Measurements from ENCODE around the gene ZSWIM8. TPM values are rescaled to one million over a fixed set of nuclear protein-coding genes. Genes with fewer than 3 reads are reported as not detected.

ZSWIM8 gene
- total and polyA plus RNA-seq, 2 donors (not counting 1 experiment from before 2014, with no cell fraction given): 37.9 to 60.9 TPM

- Histone ChIP-seq H3K4me1 (ENCODE audit: control insufficient read depth, extremely low read depth, insufficient read depth, low read length) (no peaks in the 10 kb centered on the region), H3K4me3 (replicated peaks in 1 of 4; ENCODE audit: control extremely low read depth in 1 of 4, insufficient read depth in 1 of 4, low read depth in 3 of 4, low read length in 4 of 4) (no peak overlapping the region), H3K79me2 (ENCODE audit: control insufficient read depth, insufficient read depth, low read length) (peaks cover 4% of the 10 kb centered on the region), H3K4me2 (ENCODE audit: extremely low read depth, insufficient read depth, low read length) (no peak overlapping the region), H3K36me3 (ENCODE audit: control insufficient read depth, insufficient read depth, low read length) (peaks cover 21% of the 10 kb centered on the region), H3K9me3 (ENCODE audit: control insufficient read depth, insufficient read depth, low read depth, low read length) (no peaks in the 10 kb centered on the region), H4K20me1 (ENCODE audit: control insufficient read depth, extremely low read depth, insufficient read depth, low read length) (no peaks in the 10 kb centered on the region), H3K27me3 (ENCODE audit: control insufficient read depth, insufficient read depth, low read length) (no peaks in the 10 kb centered on the region), H3K27ac (ENCODE audit: insufficient read depth, low read length) (no peak overlapping the region), H2AFZ (ENCODE audit: low read length) (no peak overlapping the region), H3K9ac (ENCODE audit: insufficient read depth, low read length) (no peak overlapping the region)
- no peak for DNase-seq (ENCODE audit: low read depth in 2 of 2)
- no peak for TF ChIP-seq CTCF (conservative IDR thresholded peaks at IDR 0.05 in 1 of 2, IDR thresholded peaks at IDR 0.05 in 1 of 2; ENCODE audit: low read depth in 1 of 2, low read length in 2 of 2)
- no peak for TF ChIP-seq EZH2 (IDR thresholded peaks at IDR 0.05; ENCODE audit: low read length, missing control alignments)
These were observed 21.0 kb downstream of the ZSWIM8 start for GRCh38 chr10:73806176-73806950.

GRCh38 chr10:73807471-73807870 lies 22.1 kb downstream of the ZSWIM8 start:
- H3K4me1 ChIP-seq (ENCODE audit: control insufficient read depth, extremely low read depth, insufficient read depth, low read length): no peaks in the 10 kb centered on the region
- no peak for TF ChIP-seq EZH2 (IDR thresholded peaks at IDR 0.05; ENCODE audit: low read length, missing control alignments)
- no peak for TF ChIP-seq CTCF (conservative IDR thresholded peaks at IDR 0.05 in 1 of 2, IDR thresholded peaks at IDR 0.05 in 1 of 2; ENCODE audit: low read depth in 1 of 2, low read length in 2 of 2)
- peaks cover 4% of the 10 kb centered on the region for H3K79me2 ChIP-seq (ENCODE audit: control insufficient read depth, insufficient read depth, low read length)
- H2AFZ ChIP-seq (ENCODE audit: low read length): no peak overlapping the region
- peaks cover 17% of the 10 kb centered on the region for H3K36me3 ChIP-seq (ENCODE audit: control insufficient read depth, insufficient read depth, low read length)
- no peaks in the 10 kb centered on the region for H3K27me3 ChIP-seq (ENCODE audit: control insufficient read depth, insufficient read depth, low read length)
- H3K4me2 ChIP-seq (ENCODE audit: extremely low read depth, insufficient read depth, low read length): no peak overlapping the region
- H3K9me3 ChIP-seq (ENCODE audit: control insufficient read depth, insufficient read depth, low read depth, low read length): no peaks in the 10 kb centered on the region
- no peaks in the 10 kb centered on the region for H4K20me1 ChIP-seq (ENCODE audit: control insufficient read depth, extremely low read depth, insufficient read depth, low read length)
- H3K4me3 ChIP-seq (replicated peaks in 1 of 4; ENCODE audit: control extremely low read depth in 1 of 4, insufficient read depth in 1 of 4, low read depth in 3 of 4, low read length in 4 of 4): no peak overlapping the region
- H3K27ac ChIP-seq (ENCODE audit: insufficient read depth, low read length): no peak overlapping the region
- H3K9ac ChIP-seq (ENCODE audit: insufficient read depth, low read length): no peak overlapping the region
- DNase-seq (ENCODE audit: low read depth in 2 of 2): no peak

- H3K27me3 ChIP-seq (ENCODE audit: control insufficient read depth, insufficient read depth, low read length): no peaks in the 10 kb centered on the region
- no peak overlapping the region for H3K4me2 ChIP-seq (ENCODE audit: extremely low read depth, insufficient read depth, low read length)
- H3K36me3 ChIP-seq (ENCODE audit: control insufficient read depth, insufficient read depth, low read length): peaks cover 14% of the 10 kb centered on the region
- H3K79me2 ChIP-seq (ENCODE audit: control insufficient read depth, insufficient read depth, low read length): peaks cover 4% of the 10 kb centered on the region
- no peaks in the 10 kb centered on the region for H3K4me1 ChIP-seq (ENCODE audit: control insufficient read depth, extremely low read depth, insufficient read depth, low read length)
- H3K9me3 ChIP-seq (ENCODE audit: control insufficient read depth, insufficient read depth, low read depth, low read length): no peaks in the 10 kb centered on the region
- no peak overlapping the region for H2AFZ ChIP-seq (ENCODE audit: low read length)
- no peak overlapping the region for H3K27ac ChIP-seq (ENCODE audit: insufficient read depth, low read length)
- no peak for DNase-seq (ENCODE audit: low read depth in 2 of 2)
- no peak overlapping the region for H3K9ac ChIP-seq (ENCODE audit: insufficient read depth, low read length)
- TF ChIP-seq EZH2 (IDR thresholded peaks at IDR 0.05; ENCODE audit: low read length, missing control alignments) (no peak), CTCF (conservative IDR thresholded peaks at IDR 0.05 in 1 of 2, IDR thresholded peaks at IDR 0.05 in 1 of 2; ENCODE audit: low read depth in 1 of 2, low read length in 2 of 2) (no peak)
- H4K20me1 ChIP-seq (ENCODE audit: control insufficient read depth, extremely low read depth, insufficient read depth, low read length): no peaks in the 10 kb centered on the region
- no peak overlapping the region for H3K4me3 ChIP-seq (replicated peaks in 1 of 4; ENCODE audit: control extremely low read depth in 1 of 4, insufficient read depth in 1 of 4, low read depth in 3 of 4, low read length in 4 of 4)
These were observed 22.8 kb downstream of the ZSWIM8 start for GRCh38 chr10:73808021-73808815.
